SJSA1 (cell line): ENCODE measurements around the gene ANXA1. TPM values are rescaled to one million over a fixed set of nuclear protein-coding genes. Genes with fewer than 3 reads are reported as not detected.

ENCODE experiments used
- DNase-seq, 2 experiments: peaks; one replicate each; pipeline ENCODE4 v3.0.0-alpha.2; 2015 to 2020; ENCODE audit warnings: low spot score in 2 of 2, low read depth in 1 of 2
- H3K27ac ChIP-seq: fragments of 250-450 bp; sonication (Bioruptor Pico); 2 replicates; pipeline ENCODE4 v1.5.1; 2020; ENCODE audit warnings: mild to moderate bottlenecking, moderate library complexity
- H3K27me3 ChIP-seq: fragments of 250-450 bp; sonication (Bioruptor Pico); replicated peaks from 2 replicates; pipeline ENCODE4 v1.5.1; 2020; ENCODE audit warnings: mild to moderate bottlenecking, moderate library complexity
- H3K36me3 ChIP-seq: fragments of 250-450 bp; sonication (Bioruptor Pico); 2 replicates; pipeline ENCODE4 v1.5.1; 2020; ENCODE audit warnings: mild to moderate bottlenecking
- H3K4me1 ChIP-seq: fragments of 250-450 bp; sonication (Bioruptor Pico); replicated peaks from 2 replicates; pipeline ENCODE4 v1.6.1; 2021; ENCODE audit warnings: mild to moderate bottlenecking
- H3K4me3 ChIP-seq: fragments of 250-450 bp; sonication (Bioruptor Pico); 2 replicates; pipeline ENCODE4 v1.5.1; 2020; ENCODE audit warnings: mild to moderate bottlenecking
- H3K9me3 ChIP-seq: fragments of 250-450 bp; sonication (Bioruptor Pico); replicated peaks from 2 replicates; pipeline ENCODE4 v1.5.1; 2020; ENCODE audit warnings: mild to moderate bottlenecking
- total RNA-seq: library from RNA; depleted of rRNA; stranded (reverse); fragments of >200 nt; shearing (Covaris generic); gene quantifications from 2 replicates; pipeline ENCODE4 v1.2.3, GENCODE V29; 2014

ANXA1 gene
- total RNA-seq, 1 experiment from 2014 or later = 934 TPM

DNA sequence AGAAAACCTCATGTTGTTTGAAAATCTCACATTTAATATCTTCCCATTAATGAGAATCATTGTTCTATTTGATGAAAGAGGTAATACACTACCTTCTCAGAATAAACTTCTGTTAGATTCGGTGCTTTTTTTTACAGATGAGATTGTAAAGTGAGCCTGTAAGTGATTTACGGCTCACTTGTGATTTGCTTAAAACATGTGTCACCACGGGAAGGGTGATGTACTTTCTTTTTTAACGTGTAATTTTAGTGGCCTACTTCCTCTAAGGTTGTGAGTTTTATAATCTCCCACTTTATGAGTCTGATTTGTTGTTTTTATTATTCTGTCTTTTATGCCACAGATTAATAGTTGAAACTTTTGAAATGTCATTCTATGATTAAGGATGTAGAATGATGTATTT is 15.9 kb downstream of the ANXA1 start:
- H3K27ac ChIP-seq = no peak overlapping the region
- H3K27me3 ChIP-seq = no peaks in the 10 kb centered on the region
- H3K36me3 ChIP-seq = peaks cover 94% of the 10 kb centered on the region
- no peak for DNase-seq
- no peaks in the 10 kb centered on the region for H3K9me3 ChIP-seq
- H3K4me1 ChIP-seq = no peaks in the 10 kb centered on the region
- no peak overlapping the region for H3K4me3 ChIP-seq

DNA sequence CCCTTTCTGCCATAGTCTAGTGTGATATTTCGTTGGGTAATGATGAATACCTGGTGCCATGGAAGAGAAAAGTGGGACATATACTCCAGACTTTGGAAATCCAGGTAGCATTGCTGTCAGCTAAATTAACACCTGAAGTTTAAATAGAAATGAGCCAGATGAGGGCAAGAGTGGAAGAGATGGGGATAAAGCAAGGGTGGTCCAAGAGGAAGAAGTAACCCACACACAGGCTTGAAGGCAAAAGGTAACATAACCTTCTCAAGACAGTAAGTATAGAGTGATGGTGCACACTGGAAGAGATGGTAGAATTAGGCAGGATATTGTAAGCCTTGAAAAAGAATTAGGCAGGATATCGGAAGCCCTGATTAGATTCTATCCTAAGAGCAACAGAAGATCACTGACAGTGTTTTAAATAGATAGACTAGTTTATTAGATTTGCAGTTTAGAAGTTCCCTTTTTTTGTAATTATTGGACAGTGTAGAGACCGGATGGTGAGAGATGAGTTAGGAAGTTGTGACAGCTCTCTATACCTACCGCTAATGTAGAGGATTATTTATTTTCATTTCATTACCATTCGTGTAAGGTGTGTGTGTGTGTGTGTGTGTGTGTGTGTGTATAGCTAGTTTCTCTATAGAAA is 16.8 kb downstream of the ANXA1 start:
- H3K36me3 ChIP-seq = peaks cover 86% of the 10 kb centered on the region
- no peak overlapping the region for H3K4me3 ChIP-seq
- DNase-seq = no peak
- no peaks in the 10 kb centered on the region for H3K9me3 ChIP-seq
- H3K27ac ChIP-seq = no peak overlapping the region
- no peaks in the 10 kb centered on the region for H3K27me3 ChIP-seq
- no peaks in the 10 kb centered on the region for H3K4me1 ChIP-seq

GRCh38 chr9:73170185-73170957 is 18.7 kb downstream of the ANXA1 start:
- Histone ChIP-seq H3K27ac (no peak overlapping the region), H3K4me3 (no peak overlapping the region), H3K27me3 (no peaks in the 10 kb centered on the region), H3K36me3 (peaks cover 67% of the 10 kb centered on the region), H3K9me3 (no peaks in the 10 kb centered on the region), H3K4me1 (no peaks in the 10 kb centered on the region)
- DNase-seq = no peak

GRCh38 chr9:73172901-73173215 is 21.2 kb downstream of the ANXA1 start:
- H3K9me3 ChIP-seq = no peaks in the 10 kb centered on the region
- no peak overlapping the region for H3K4me3 ChIP-seq
- peaks cover 42% of the 10 kb centered on the region for H3K36me3 ChIP-seq
- no peak overlapping the region for H3K27ac ChIP-seq
- DNase-seq = no peak
- H3K27me3 ChIP-seq = no peaks in the 10 kb centered on the region
- H3K4me1 ChIP-seq = peaks cover 22% of the 10 kb centered on the region

DNA sequence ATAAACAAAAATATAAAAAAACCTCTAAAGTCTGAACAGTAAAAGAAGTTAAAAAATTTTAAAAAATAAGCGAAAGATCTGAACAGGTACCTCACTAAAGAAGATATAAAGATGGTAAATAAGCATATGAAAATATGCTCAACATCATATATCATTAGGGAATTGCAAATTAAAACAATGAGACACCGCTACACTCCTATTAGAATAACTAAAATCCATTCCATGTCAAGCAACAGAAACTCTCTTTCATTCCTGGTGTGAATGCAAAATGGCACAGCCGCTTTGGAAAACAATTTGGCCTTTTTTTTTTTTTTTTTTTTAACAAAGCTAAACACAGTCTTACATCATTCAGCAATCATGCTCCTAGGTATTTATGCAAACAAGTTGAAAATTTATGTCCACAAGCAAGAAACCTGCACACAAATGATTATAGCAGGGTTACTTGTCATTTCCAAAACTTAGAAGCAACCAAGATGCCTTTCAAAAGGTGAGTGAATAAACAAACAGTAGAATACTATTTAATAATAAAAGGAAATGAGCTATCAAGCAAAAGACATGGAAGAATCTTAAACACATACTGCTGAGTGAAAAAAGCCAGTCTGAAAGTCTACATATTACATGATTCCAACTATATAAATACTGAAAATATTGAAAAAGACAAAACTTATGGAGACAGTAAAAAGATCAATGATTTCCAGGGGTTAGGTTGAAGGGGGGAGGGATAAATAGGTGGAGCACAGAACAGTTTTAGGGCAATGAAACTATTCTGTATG is 22.1 kb downstream of the ANXA1 start:
- Histone ChIP-seq H3K36me3 (peaks cover 33% of the 10 kb centered on the region), H3K9me3 (no peaks in the 10 kb centered on the region), H3K27ac (no peak overlapping the region), H3K4me3 (no peak overlapping the region), H3K27me3 (no peaks in the 10 kb centered on the region), H3K4me1 (peaks cover 22% of the 10 kb centered on the region)
- no peak for DNase-seq

DNA sequence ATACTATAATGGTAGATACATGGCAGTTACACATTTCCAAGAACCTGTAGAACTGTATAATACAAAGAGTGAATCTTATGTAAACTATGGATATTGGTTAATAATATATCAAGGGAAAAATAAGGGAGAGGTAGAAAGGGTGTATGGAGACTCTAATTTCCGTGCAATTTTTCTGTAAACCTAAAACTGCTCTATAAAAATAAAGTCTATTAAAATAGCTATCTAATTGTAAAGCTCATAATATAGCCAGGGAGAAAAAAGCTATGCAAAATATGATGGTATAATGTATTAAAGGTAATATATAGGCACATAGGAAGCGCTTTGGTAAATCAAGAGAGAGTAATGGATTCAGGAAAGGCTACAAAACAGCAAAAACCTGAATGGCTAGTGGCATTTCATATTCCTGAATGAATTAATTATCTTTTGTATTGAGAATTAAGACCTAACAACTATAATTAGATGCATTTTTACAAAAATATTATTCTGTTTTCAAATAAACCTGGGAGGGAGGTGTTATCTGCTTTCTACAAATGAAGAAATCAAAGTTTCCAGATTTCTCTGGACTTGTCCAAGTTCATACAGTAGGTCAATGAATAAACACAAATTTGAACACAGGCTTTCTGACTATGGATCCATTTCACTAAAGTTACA is 22.8 kb downstream of the ANXA1 start:
- Histone ChIP-seq H3K36me3 (peaks cover 26% of the 10 kb centered on the region), H3K4me1 (peaks cover 26% of the 10 kb centered on the region), H3K4me3 (no peak overlapping the region), H3K9me3 (no peaks in the 10 kb centered on the region), H3K27ac (no peak overlapping the region), H3K27me3 (no peaks in the 10 kb centered on the region)
- no peak for DNase-seq

DNA sequence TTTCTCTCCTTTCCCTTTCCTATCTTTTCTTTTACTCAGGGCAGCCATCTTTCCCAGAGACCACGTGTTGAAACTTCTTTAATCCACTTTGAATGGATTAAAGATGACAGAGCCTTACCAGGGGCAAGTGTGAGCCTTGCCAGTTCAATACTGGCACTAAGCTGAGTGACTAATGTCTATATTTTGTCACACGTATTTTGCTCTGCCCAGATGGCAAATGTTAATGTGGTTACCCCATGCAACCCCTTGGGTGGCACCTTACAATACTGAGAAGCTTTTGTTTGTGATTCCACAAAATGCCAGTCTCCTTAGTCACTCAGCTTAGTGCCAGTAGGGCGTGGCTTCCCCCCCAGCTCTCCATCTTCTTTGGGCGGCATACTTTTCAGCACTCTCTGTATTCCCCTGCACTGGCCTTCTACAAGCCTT is 24.8 kb downstream of the ANXA1 start:
- peak overlapping the region; percentile 80 for H3K27ac ChIP-seq
- no peaks in the 10 kb centered on the region for H3K27me3 ChIP-seq
- H3K9me3 ChIP-seq = no peaks in the 10 kb centered on the region
- peaks cover 7% of the 10 kb centered on the region for H3K36me3 ChIP-seq
- peaks cover 39% of the 10 kb centered on the region for H3K4me1 ChIP-seq
- peak; percentile 87 to 88 for DNase-seq
- H3K4me3 ChIP-seq = no peak overlapping the region

DNA sequence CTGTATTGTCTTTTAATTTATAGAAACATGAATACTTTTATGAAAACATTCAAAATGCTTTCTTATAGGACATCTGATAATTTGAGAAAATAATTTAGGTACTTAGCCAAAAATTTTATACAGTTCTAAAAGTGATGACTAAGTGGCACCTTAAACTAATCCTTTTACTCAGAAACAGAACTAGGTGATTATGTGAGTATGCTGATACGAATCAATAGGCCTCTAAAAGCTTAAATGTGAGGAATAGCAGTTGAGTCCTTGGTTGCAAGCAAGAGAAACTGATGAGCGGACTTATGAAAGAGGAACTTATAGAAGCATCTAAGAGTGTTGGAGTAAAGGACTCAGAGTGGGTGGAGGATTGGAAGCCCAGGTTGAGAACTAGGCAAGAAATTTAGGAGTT is 26.4 kb downstream of the ANXA1 start:
- H3K27me3 ChIP-seq = no peaks in the 10 kb centered on the region
- H3K36me3 ChIP-seq = no peaks in the 10 kb centered on the region
- no peak overlapping the region for H3K27ac ChIP-seq
- no peak overlapping the region for H3K4me3 ChIP-seq
- peaks cover 39% of the 10 kb centered on the region for H3K4me1 ChIP-seq
- H3K9me3 ChIP-seq = no peaks in the 10 kb centered on the region
- no peak for DNase-seq

GRCh38 chr9:73179589-73179988 is 27.9 kb downstream of the ANXA1 start:
- DNase-seq = no peak
- H3K27me3 ChIP-seq = no peaks in the 10 kb centered on the region
- H3K4me1 ChIP-seq = peaks cover 39% of the 10 kb centered on the region

GRCh38 chr9:73180403-73180802 is 28.7 kb downstream of the ANXA1 start:
- Histone ChIP-seq H3K4me1 (peaks cover 39% of the 10 kb centered on the region), H3K27me3 (no peaks in the 10 kb centered on the region), H3K4me3 (no peak overlapping the region), H3K36me3 (no peaks in the 10 kb centered on the region), H3K9me3 (no peaks in the 10 kb centered on the region), H3K27ac (no peak overlapping the region)
- DNase-seq = no peak

More at GRCh38 chr9:73179589-73179988, 27.9 kb downstream of the ANXA1 start:
- Histone ChIP-seq H3K36me3 (no peaks in the 10 kb centered on the region), H3K4me3 (no peak overlapping the region), H3K27ac (no peak overlapping the region), H3K9me3 (no peaks in the 10 kb centered on the region)

GRCh38 chr9:73182928-73183327 is 31.3 kb downstream of the ANXA1 start:
- no peak overlapping the region for H3K4me3 ChIP-seq
- H3K27ac ChIP-seq = no peak overlapping the region
- H3K9me3 ChIP-seq = no peaks in the 10 kb centered on the region
- H3K36me3 ChIP-seq = no peaks in the 10 kb centered on the region
- no peak for DNase-seq
- H3K4me1 ChIP-seq = peaks cover 18% of the 10 kb centered on the region
- H3K27me3 ChIP-seq = no peaks in the 10 kb centered on the region

- H3K4me3 ChIP-seq = no peak overlapping the region
- H3K9me3 ChIP-seq = no peaks in the 10 kb centered on the region
- no peak overlapping the region for H3K27ac ChIP-seq
- no peaks in the 10 kb centered on the region for H3K36me3 ChIP-seq
- H3K27me3 ChIP-seq = no peaks in the 10 kb centered on the region
- no peak for DNase-seq
- H3K4me1 ChIP-seq = peaks cover 18% of the 10 kb centered on the region
These were observed 31.8 kb downstream of the ANXA1 start for GRCh38 chr9:73183428-73183827.

DNA sequence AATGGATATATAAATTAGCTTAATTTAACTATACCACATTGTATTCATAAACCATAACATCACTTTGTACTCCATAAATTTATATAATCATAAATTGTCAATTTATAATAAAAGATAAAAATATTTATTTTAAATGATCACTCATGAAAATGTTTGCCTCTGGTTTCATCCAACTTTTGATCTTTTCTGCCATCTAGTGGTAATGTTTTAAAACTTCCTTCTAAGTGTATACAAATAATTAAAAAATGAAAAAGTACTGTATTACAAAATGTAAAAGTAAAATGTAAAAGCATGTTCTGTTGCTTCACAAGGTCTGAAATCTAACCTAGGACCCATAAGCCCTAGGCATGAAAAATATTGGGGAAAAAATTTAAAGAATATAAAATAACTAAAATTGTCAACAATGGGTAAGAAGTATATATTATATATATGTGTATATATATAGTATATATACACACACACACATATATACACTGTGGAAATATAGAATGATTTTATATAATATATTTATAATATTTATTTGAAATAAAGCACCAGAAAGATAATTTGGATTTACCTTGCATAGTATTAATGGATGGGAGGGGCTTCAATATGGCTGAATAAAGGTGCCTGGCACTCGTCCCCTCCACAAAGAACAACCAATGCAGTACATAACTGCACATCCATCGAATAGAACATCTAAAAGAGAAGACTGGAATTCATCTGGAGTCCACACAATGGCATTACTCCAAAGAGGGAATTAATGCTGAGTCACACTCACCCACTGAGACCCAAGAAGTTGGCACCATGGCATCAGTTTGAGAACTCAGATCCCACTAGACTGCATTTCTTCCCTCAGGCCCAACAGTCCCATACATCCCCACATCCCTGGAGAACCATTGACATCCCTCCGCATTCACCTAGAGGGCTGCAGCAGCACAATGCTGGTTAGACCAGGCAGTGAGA is 32.5 kb downstream of the ANXA1 start:
- Histone ChIP-seq H3K4me1 (peaks cover 16% of the 10 kb centered on the region), H3K27me3 (no peaks in the 10 kb centered on the region), H3K36me3 (no peaks in the 10 kb centered on the region), H3K27ac (no peak overlapping the region), H3K9me3 (no peaks in the 10 kb centered on the region), H3K4me3 (no peak overlapping the region)
- no peak for DNase-seq
